H1 (cell line): ENCODE measurements around the gene ASTN2. TPM values are rescaled to one million over a fixed set of nuclear protein-coding genes. Genes with fewer than 3 reads are reported as not detected.

ENCODE experiments used
- ATF3 ChIP-seq: IDR thresholded peaks from 2 replicates; pipeline ENCODE4 v1.6.1; 2011; ENCODE audit warnings: low read depth, mild to moderate bottlenecking, low read length; ENCODE audit not compliant: insufficient read depth
- BCL11A ChIP-seq, 2 experiments: IDR thresholded peaks; one replicate each; pipeline ENCODE4 v1.6.1; 2011; ENCODE audit warnings: low read depth in 2 of 2, low read length in 2 of 2, mild to moderate bottlenecking in 2 of 2
- CHD7 ChIP-seq: fragments of 300-600 bp; sonication (generic); IDR thresholded peaks from 2 replicates; pipeline ENCODE4 v1.7.1; 2012; ENCODE audit warnings: low read length, moderate library complexity, mild to moderate bottlenecking, inconsistent platforms; ENCODE audit not compliant: insufficient replicate concordance
- CTBP2 ChIP-seq: IDR thresholded peaks from 2 replicates; pipeline ENCODE4 v1.7.0; 2011; ENCODE audit warnings: borderline replicate concordance, mild to moderate bottlenecking, moderate library complexity, mixed read lengths, low read length; ENCODE audit not compliant: insufficient read depth, insufficient read length
- EGR1 ChIP-seq: IDR thresholded peaks from 2 replicates; pipeline ENCODE4 v1.6.1; 2011; ENCODE audit warnings: low read depth, low read length, borderline replicate concordance
- GTF2F1 ChIP-seq: IDR thresholded peaks from 2 replicates; pipeline ENCODE4 v1.6.1; 2012; ENCODE audit warnings: low read depth, low read length, improper control_type of control experiment, borderline replicate concordance
- POLR2AphosphoS5 ChIP-seq: IDR thresholded peaks from 2 replicates; pipeline ENCODE4 v1.6.1; 2011; ENCODE audit warnings: low read depth, low read length
- POU5F1 ChIP-seq: IDR thresholded peaks from 2 replicates; pipeline ENCODE4 v1.6.1; 2011; ENCODE audit warnings: low read depth, mild to moderate bottlenecking, low read length, moderate library complexity
- RAD21 ChIP-seq, 2 experiments: IDR thresholded peaks in 1 of 2; conservative IDR thresholded peaks in 1 of 2; 2 replicates each; pipeline ENCODE4 v1.6.1; 2011; ENCODE audit warnings: low read depth in 2 of 2, low read length in 2 of 2, improper control_type of control experiment in 1 of 2, inconsistent platforms in 1 of 2, mild to moderate bottlenecking in 1 of 2, moderate library complexity in 1 of 2
- SIRT6 ChIP-seq: IDR thresholded peaks from one replicate; pipeline ENCODE4 v1.7.1; 2012; ENCODE audit warnings: low read length, inconsistent platforms
- SP1 ChIP-seq: IDR thresholded peaks from 2 replicates; pipeline ENCODE4 v1.6.1; 2011; ENCODE audit warnings: low read depth, low read length
- polyA plus RNA-seq, 7 experiments: library from polyadenylated mRNA; depleted of rRNA in 3 of 7; stranded (reverse) in 5 of 7; unstranded in 2 of 7; fragments of >200 nt in 5 of 7; fragments of 200-250 nt in 2 of 7; gene quantifications; 1 replicate in 5 of 7; 2 replicates in 1 of 7; 4 replicates in 1 of 7; pipeline versions ENCODE4 v1.2.1 to v1.2.3, GENCODE V29; 2011 to 2013; ENCODE audit warnings: missing spikeins in 2 of 7, mixed read lengths in 2 of 7
- total RNA-seq: library from RNA; stranded (reverse); fragmentation: NEBNext Ultra II Directional; extraction: Animal tissue kit (Norgen Biotek cat#: 25700); gene quantifications from 2 replicates; pipeline ENCODE4 v1.2.1, GENCODE V29; 2021

ASTN2 gene
- total and polyA plus RNA-seq, 2 of the 8 experiments (the other 6 are each of a cell fraction or from before 2014, with no cell fraction given) = 8.2 to 13.7 TPM

GRCh38 chr9:117303643-117304230, 111.1 kb downstream of the ASTN2 start (continued):
- TF ChIP-seq CHD7 = no peak
- TF ChIP-seq ATF3 = no peak
- no peak for TF ChIP-seq SIRT6
- no peak for TF ChIP-seq POLR2AphosphoS5
- TF ChIP-seq CTBP2 = no peak
- TF ChIP-seq BCL11A (IDR thresholded peaks at IDR 0.05; ENCODE audit: low read depth in 2 of 2, low read length in 2 of 2) = no peak
- TF ChIP-seq POU5F1 = no peak
- no peak for TF ChIP-seq GTF2F1
- no peak for TF ChIP-seq SP1
- no peak for TF ChIP-seq RAD21 (IDR thresholded peaks at IDR 0.05 in 1 of 2, conservative IDR thresholded peaks at IDR 0.05 in 1 of 2; ENCODE audit: low read depth in 2 of 2, low read length in 2 of 2)
- no peak for TF ChIP-seq EGR1
